HepG2 (cell line): ENCODE results near the gene TEX22. TPM values are rescaled to one million over a fixed set of nuclear protein-coding genes. Genes with fewer than 3 reads are reported as not detected.

Experiments used
- BRD4 ChIP-seq: sonication (generic); formaldehyde crosslinking; IDR thresholded peaks from 2 replicates; pipeline ENCODE4 v1.4.0; 2020; ENCODE audit warnings: missing genetic modification reagents
- CEBPG ChIP-seq: IDR thresholded peaks from 2 replicates; pipeline ENCODE4 v1.6.1; 2016
- CENPT ChIP-seq: sonication (generic); formaldehyde crosslinking; IDR thresholded peaks from 2 replicates; pipeline ENCODE4 v1.8.0; 2022; ENCODE audit warnings: low read depth, mild to moderate bottlenecking, moderate library complexity, missing genetic modification reagents
- KIAA2018 ChIP-seq: sonication (generic); formaldehyde crosslinking; IDR thresholded peaks from 2 replicates; pipeline ENCODE4 v1.5.0; 2020; ENCODE audit warnings: mild to moderate bottlenecking, missing genetic modification reagents, borderline replicate concordance
- NPAS2 ChIP-seq: sonication (generic); formaldehyde crosslinking; IDR thresholded peaks from 2 replicates; pipeline ENCODE4 v1.8.0; 2022; ENCODE audit warnings: mild to moderate bottlenecking, missing genetic modification reagents, borderline replicate concordance
- PRDM15 ChIP-seq: sonication (generic); formaldehyde crosslinking; IDR thresholded peaks from 2 replicates; pipeline ENCODE4 v1.4.0; 2020; ENCODE audit warnings: missing genetic modification reagents
- RARA ChIP-seq: IDR thresholded peaks from 2 replicates; pipeline ENCODE4 v1.6.1; 2016; ENCODE audit warnings: missing genetic modification reagents, missing compliant biosample characterization
- RFX1 ChIP-seq: fragments of 450-650 bp; IDR thresholded peaks from 2 replicates; pipeline ENCODE4 v1.6.1; 2017
- RFX5 ChIP-seq: IDR thresholded peaks from 2 replicates; pipeline ENCODE4 v1.6.1; 2011; ENCODE audit warnings: low read depth, low read length, improper control_type of control experiment
- SMC3 ChIP-seq: IDR thresholded peaks from 2 replicates; pipeline ENCODE4 v1.6.1; 2011; ENCODE audit warnings: low read length, improper control_type of control experiment
- SNAPC2 ChIP-seq: sonication (generic); formaldehyde crosslinking; IDR thresholded peaks from 2 replicates; pipeline ENCODE4 v1.8.1; 2022; ENCODE audit warnings: mild to moderate bottlenecking, missing genetic modification reagents
- TCF12 ChIP-seq, 2 experiments: fragments of 450-650 bp in 1 of 2; sonication (generic) in 1 of 2; formaldehyde crosslinking in 1 of 2; IDR thresholded peaks; 2 replicates each; pipeline versions ENCODE4 v1.6.1 to v1.8.0; 2017 to 2022; ENCODE audit warnings: antibody characterized with exemption in 1 of 2, mild to moderate bottlenecking in 1 of 2, missing genetic modification reagents in 1 of 2, moderate library complexity in 1 of 2
- TP53 ChIP-seq: sonication (generic); formaldehyde crosslinking; conservative IDR thresholded peaks from 2 replicates; pipeline ENCODE4 v1.4.0; 2020; ENCODE audit warnings: missing genetic modification reagents
- ZKSCAN8 ChIP-seq: IDR thresholded peaks from 2 replicates; pipeline ENCODE4 v1.6.1; 2016; ENCODE audit warnings: borderline replicate concordance, missing genetic modification reagents, missing compliant biosample characterization
- ZNF709 ChIP-seq: sonication (generic); formaldehyde crosslinking; IDR thresholded peaks from 2 replicates; pipeline ENCODE4 v1.5.0; 2020; ENCODE audit warnings: mild to moderate bottlenecking, missing genetic modification reagents
- ZNF792 ChIP-seq: IDR thresholded peaks from 2 replicates; pipeline ENCODE4 v1.6.1; 2016
- ZNF850 ChIP-seq: sonication (generic); formaldehyde crosslinking; conservative IDR thresholded peaks from 2 replicates; pipeline ENCODE4 v1.9.0; 2021; ENCODE audit warnings: mild to moderate bottlenecking, missing genetic modification reagents
- ZNF878 ChIP-seq: sonication (generic); formaldehyde crosslinking; IDR thresholded peaks from 2 replicates; pipeline ENCODE4 v1.8.1; 2023; ENCODE audit warnings: mild to moderate bottlenecking, missing genetic modification reagents, moderate library complexity
- ZZZ3 ChIP-seq: sonication (generic); formaldehyde crosslinking; IDR thresholded peaks from 2 replicates; pipeline ENCODE4 v1.4.0; 2020; ENCODE audit warnings: missing genetic modification reagents, mild to moderate bottlenecking, borderline replicate concordance
- polyA plus RNA-seq, 8 experiments: library from polyadenylated mRNA; depleted of rRNA in 3 of 8; stranded (reverse) in 7 of 8; unstranded in 1 of 8; fragments of >200 nt; fragmentation: Illumina TruSeq in 4 of 8; extraction: Trizol in 4 of 8; gene quantifications; 2 replicates each; pipeline versions ENCODE4 v1.2.1 to v1.2.3, GENCODE V29; 2011 to 2016; ENCODE audit warnings: low read depth in 4 of 8, missing spikeins in 1 of 8, mixed read lengths in 1 of 8; ENCODE audit not compliant: insufficient read depth in 1 of 8
- total RNA-seq, 5 experiments: library from RNA; depleted of rRNA; stranded (reverse); fragments of >200 nt; fragmentation: Illumina TruSeq; extraction: Trizol; gene quantifications; 2 replicates each; pipeline ENCODE4 v1.2.3, GENCODE V29; 2016; ENCODE audit warnings: low read depth in 1 of 5

TEX22 gene
- total and polyA plus RNA-seq, 2 of the 13 experiments (the other 11 are each of a cell fraction or from before 2014, with no cell fraction given): 0.07 to 0.27 TPM

- TF ChIP-seq CENPT (CRISPR knock-in tag) (no peak), BRD4 (CRISPR knock-in tag) (0 out of 2 replicates have a peak, but pooled peaks have one; percentile 20), KIAA2018 (no peak), SNAPC2 (peak; percentile 51; the same call in 1 of the 2 replicates), TP53 (CRISPR knock-in tag) (no peak), ZKSCAN8 (CRISPR knock-in tag) (no peak), SMC3 (no peak), RARA (CRISPR knock-in tag) (peak; percentile 48), ZNF709 (CRISPR knock-in tag) (peak; percentile 85), RFX1 (no peak), CEBPG (CRISPR knock-in tag) (no peak), RFX5 (no peak), TCF12 (IDR thresholded peaks at IDR 0.05) (no peak), TCF12 (CRISPR knock-in tag; IDR thresholded peaks at IDR 0.05) (no peak), ZZZ3 (CRISPR knock-in tag) (no peak), ZNF878 (CRISPR knock-in tag) (no peak), ZNF850 (CRISPR knock-in tag) (0 out of 2 replicates have a peak, but pooled peaks have one; percentile 34), NPAS2 (CRISPR knock-in tag) (no peak), PRDM15 (CRISPR knock-in tag) (no peak), ZNF792 (CRISPR knock-in tag) (peak; percentile 43; the same call in 1 of the 2 replicates)
Observed at GRCh38 chr14:105419195-105420091, 21.1 kb downstream of the TEX22 start, which contains the start of gene MTA1 (continued).
